GM04504 (cell line): ENCODE results near the gene GPR89A.
"Not testable (repeated sequence)": the region's sequence is repeated elsewhere in the genome, so short reads cannot be mapped to it uniquely, and the experiment has no call there.

ENCODE experiments used
- DNase-seq: peaks from one replicate; pipeline ENCODE4 v3.0.0-alpha.2; 2012; ENCODE audit warnings: low read depth

Gene GPR89A

GRCh38 chr1:145718465-145718864 is 110.7 kb downstream of the GPR89A start:
- DNase-seq = not testable (repeated sequence)

DNA sequence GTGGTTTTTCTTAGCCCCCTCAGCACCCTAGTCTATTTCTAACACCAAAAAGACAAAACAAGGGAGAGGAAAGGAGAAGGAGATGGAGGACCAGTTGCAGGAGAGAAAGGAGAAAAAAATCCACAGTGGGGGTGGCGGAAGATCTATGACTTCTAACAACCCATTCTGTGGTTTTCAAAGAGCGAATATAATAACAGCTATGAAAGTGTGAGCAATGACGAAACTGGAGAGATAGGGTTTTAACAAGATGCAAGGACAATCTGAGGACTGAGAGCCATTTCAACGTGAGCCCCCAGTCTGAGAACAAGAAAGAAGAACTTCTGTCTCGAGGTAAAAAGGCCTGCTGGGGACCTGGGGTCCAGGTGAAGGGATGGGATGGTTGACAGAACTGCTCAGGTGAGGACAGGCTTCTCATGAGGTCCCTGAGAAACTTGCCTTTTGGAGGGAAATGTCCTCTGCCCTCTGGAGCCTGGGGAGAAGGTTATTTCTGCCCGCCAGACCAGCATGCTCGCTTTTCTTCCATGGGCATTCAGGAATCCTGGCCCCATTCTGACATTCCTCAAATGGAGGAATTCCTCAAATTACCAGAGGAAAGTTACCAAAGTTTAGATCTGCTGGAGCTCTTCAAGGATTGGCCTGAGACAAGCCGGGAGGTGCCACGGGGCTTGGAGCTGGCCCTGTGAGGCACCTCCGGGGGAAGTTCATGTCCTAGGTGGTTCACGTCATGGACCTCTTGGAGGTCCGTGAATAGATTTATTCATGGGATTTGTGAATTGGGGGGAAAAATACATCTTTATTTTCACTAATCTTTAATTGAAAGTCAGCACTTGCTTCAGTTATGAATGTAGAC is 111.7 kb downstream of the GPR89A start, which contains the start of gene CD160:
CD160 (plus strand) TSS at position 270 of the 850 bp plus-strand sequence. CDS start 8,829 bp downstream, outside the sequence.
- no peak for DNase-seq
